ENCODE results near the gene CA10.

CA10 gene

DNA sequence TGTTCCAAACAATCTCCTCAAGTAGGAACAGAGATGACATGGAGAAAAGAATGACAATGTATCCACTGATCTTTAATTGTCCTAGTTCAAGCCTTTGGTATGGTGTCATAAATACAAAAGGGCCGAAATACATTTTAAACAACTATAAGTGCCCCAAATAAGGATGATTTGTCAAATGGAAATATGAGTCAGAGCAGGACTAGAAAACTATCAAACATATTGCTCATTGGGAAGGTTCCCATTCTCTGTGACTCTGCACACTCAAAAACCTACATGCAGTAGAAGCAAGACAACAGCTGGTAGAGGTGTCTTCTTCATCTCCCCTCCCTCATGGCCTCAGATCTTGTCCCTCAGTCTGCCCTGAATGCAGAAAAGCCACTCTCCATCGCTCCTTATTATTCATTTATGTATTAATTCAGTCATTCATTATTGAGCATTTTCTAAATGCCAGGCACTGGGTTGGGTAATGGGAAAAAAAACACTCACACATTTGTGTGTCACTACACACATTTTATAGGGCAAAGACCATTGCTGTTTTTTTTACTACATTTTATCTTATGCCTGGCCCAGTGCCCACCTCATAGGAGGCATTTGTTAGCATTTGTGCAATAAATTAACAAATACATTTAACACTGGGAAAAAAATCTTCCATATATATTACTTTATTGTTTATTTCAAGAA is 10.1 kb downstream of the CA10 start:
- DNase-seq: no peak
- Histone ChIP-seq H3K4me2 (ENCODE audit: insufficient read depth, low read length) (no peak overlapping the region), H3K36me3 (ENCODE audit: insufficient read depth, low read length) (no peaks in the 10 kb centered on the region), H3K9me3 (ENCODE audit: insufficient read depth, low read length, severe bottlenecking) (no peaks in the 10 kb centered on the region), H3K27ac (ENCODE audit: low read length) (no peak overlapping the region), H3K9ac (ENCODE audit: low read depth, low read length) (no peak overlapping the region), H4K20me1 (ENCODE audit: insufficient read depth, low read length) (no peaks in the 10 kb centered on the region), H3K4me1 (ENCODE audit: insufficient read depth, low read length) (no peaks in the 10 kb centered on the region), H3K4me3 (ENCODE audit: low read depth in 1 of 2, low read length in 2 of 2) (no peak overlapping the region), H3K27me3 (ENCODE audit: insufficient read depth, low read length, poor library complexity) (no peaks in the 10 kb centered on the region), H2AFZ (ENCODE audit: low read depth, low read length) (no peak overlapping the region), H3K79me2 (ENCODE audit: insufficient read depth, low read length) (no peaks in the 10 kb centered on the region)
- ATAC-seq (ENCODE audit: insufficient read depth, low read depth): no peak
- TF ChIP-seq CTCF (IDR thresholded peaks at IDR 0.05; ENCODE audit: borderline replicate concordance, extremely low read depth, low read length, poor library complexity, severe bottlenecking) (no peak), EZH2 (IDR thresholded peaks at IDR 0.05; ENCODE audit: borderline replicate concordance, low read depth, low read length, severe bottlenecking) (no peak)

GRCh38 chr17:52147872-52148271 is 10.6 kb downstream of the CA10 start:
- DNase-seq: no peak
- H3K4me2 ChIP-seq (ENCODE audit: insufficient read depth, low read length): no peak overlapping the region
- no peaks in the 10 kb centered on the region for H3K4me1 ChIP-seq (ENCODE audit: insufficient read depth, low read length)
- H2AFZ ChIP-seq (ENCODE audit: low read depth, low read length): no peak overlapping the region
- H4K20me1 ChIP-seq (ENCODE audit: insufficient read depth, low read length): no peaks in the 10 kb centered on the region
- no peaks in the 10 kb centered on the region for H3K79me2 ChIP-seq (ENCODE audit: insufficient read depth, low read length)
- H3K27ac ChIP-seq (ENCODE audit: low read length): no peak overlapping the region
- no peaks in the 10 kb centered on the region for H3K27me3 ChIP-seq (ENCODE audit: insufficient read depth, low read length, poor library complexity)
- no peaks in the 10 kb centered on the region for H3K9me3 ChIP-seq (ENCODE audit: insufficient read depth, low read length, severe bottlenecking)
- ATAC-seq (ENCODE audit: insufficient read depth, low read depth): no peak
- H3K9ac ChIP-seq (ENCODE audit: low read depth, low read length): no peak overlapping the region
- no peaks in the 10 kb centered on the region for H3K36me3 ChIP-seq (ENCODE audit: insufficient read depth, low read length)
- TF ChIP-seq CTCF (IDR thresholded peaks at IDR 0.05; ENCODE audit: borderline replicate concordance, extremely low read depth, low read length, poor library complexity, severe bottlenecking): no peak
- TF ChIP-seq EZH2 (IDR thresholded peaks at IDR 0.05; ENCODE audit: borderline replicate concordance, low read depth, low read length, severe bottlenecking): no peak
- H3K4me3 ChIP-seq (ENCODE audit: low read depth in 1 of 2, low read length in 2 of 2): no peak overlapping the region

DNA sequence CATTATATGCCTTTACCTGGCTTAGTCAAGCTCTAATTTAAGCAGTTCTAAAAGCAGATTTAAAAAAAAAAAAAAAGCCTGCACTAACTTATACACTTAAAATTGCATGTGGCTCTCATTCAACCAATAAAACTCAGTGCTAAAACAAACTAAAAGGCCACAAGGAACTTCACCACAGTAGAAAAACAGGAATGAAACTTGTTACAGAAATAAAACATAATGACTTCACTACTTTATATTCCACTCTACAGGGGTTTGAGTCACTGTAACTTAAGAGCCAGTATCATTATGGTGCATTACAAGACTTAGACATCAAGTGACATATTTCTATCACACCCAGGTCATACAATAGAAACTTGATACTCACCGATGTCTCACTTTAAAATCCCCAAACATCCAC is 11.1 kb downstream of the CA10 start:
- H3K9me3 ChIP-seq (ENCODE audit: insufficient read depth, low read length, severe bottlenecking): no peaks in the 10 kb centered on the region

More for the DNA sequence above, 11.1 kb downstream of the CA10 start:
- Histone ChIP-seq H3K9ac (ENCODE audit: low read depth, low read length) (no peak overlapping the region), H3K27me3 (ENCODE audit: insufficient read depth, low read length, poor library complexity) (no peaks in the 10 kb centered on the region), H3K79me2 (ENCODE audit: insufficient read depth, low read length) (no peaks in the 10 kb centered on the region), H3K4me1 (ENCODE audit: insufficient read depth, low read length) (no peaks in the 10 kb centered on the region), H3K36me3 (ENCODE audit: insufficient read depth, low read length) (no peaks in the 10 kb centered on the region), H2AFZ (ENCODE audit: low read depth, low read length) (no peak overlapping the region), H4K20me1 (ENCODE audit: insufficient read depth, low read length) (no peaks in the 10 kb centered on the region), H3K4me2 (ENCODE audit: insufficient read depth, low read length) (no peak overlapping the region), H3K4me3 (ENCODE audit: low read depth in 1 of 2, low read length in 2 of 2) (no peak overlapping the region), H3K27ac (ENCODE audit: low read length) (no peak overlapping the region)
- TF ChIP-seq CTCF (IDR thresholded peaks at IDR 0.05; ENCODE audit: borderline replicate concordance, extremely low read depth, low read length, poor library complexity, severe bottlenecking) (no peak), EZH2 (IDR thresholded peaks at IDR 0.05; ENCODE audit: borderline replicate concordance, low read depth, low read length, severe bottlenecking) (no peak)
- no peak for ATAC-seq (ENCODE audit: insufficient read depth, low read depth)
- DNase-seq: no peak

All from DND-41 (cell line).